ENCODE results near the gene ABHD6.
"Not testable (repeated sequence)": the region's sequence is repeated elsewhere in the genome, so short reads cannot be mapped to it uniquely, and the experiment has no call there.

The ABHD6 gene

GRCh38 chr3:58285334-58285733 is 47.7 kb downstream of the ABHD6 start:
- DNase-seq: no peak

DNA sequence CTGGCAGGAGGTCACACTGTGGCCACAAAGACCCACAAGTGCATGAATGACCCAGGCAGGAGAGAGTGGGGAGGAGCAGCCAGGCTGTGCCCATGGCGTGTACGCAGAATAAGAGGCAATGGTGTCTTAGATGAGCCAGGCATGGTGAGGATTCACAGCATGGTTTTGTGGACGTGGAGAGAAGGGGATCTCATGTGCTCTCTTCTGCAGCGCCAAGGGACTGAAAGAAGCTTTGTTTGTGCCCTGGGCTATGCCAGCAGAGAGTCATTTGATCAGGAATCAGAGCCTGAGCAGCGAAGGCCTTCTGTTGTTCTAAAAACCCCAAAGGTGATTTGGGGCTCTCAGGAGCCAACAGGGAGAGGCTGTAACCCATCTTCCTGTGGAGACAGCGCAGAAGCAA is 49.8 kb downstream of the ABHD6 start:
- no peak for DNase-seq

DNA sequence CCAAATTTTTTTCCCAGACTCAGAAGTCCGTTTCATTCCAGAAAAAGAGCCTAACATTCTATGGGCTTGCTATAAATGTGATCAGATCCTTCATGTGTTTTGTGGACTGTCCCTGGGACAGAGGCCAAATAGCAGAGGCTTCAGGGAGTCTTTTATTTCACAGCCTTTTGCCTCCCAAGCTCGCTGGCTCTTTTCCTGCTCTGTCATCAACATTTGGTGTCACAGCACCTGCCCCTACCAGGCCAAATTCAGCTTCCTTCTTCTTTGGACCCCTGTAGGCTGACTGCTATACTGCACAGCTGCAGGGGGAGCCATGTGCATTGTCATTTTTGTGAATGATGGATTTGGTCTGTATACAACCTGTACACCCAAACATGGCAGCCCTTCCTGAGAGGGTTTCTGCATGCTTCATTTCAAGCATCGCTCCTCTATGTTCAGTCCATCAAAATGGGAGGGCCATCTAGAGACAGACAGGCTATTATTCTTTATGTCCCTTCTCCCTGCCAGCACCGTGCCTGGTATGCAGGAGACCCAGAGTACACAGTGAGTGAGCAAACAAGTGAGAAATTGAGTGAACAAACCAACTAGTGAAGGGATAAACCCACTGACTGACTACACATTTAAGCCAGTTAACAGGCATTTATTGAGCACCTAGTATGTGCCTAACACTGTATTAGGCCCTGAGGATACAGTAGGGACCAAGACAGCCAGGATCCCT is 50.6 kb downstream of the ABHD6 start:
- DNase-seq: no peak

GRCh38 chr3:58288964-58289613 is 51.5 kb downstream of the ABHD6 start:
- DNase-seq: not testable (repeated sequence)

- not testable (repeated sequence) for DNase-seq
Observed at GRCh38 chr3:58290446-58290845, 52.9 kb downstream of the ABHD6 start.

DNA sequence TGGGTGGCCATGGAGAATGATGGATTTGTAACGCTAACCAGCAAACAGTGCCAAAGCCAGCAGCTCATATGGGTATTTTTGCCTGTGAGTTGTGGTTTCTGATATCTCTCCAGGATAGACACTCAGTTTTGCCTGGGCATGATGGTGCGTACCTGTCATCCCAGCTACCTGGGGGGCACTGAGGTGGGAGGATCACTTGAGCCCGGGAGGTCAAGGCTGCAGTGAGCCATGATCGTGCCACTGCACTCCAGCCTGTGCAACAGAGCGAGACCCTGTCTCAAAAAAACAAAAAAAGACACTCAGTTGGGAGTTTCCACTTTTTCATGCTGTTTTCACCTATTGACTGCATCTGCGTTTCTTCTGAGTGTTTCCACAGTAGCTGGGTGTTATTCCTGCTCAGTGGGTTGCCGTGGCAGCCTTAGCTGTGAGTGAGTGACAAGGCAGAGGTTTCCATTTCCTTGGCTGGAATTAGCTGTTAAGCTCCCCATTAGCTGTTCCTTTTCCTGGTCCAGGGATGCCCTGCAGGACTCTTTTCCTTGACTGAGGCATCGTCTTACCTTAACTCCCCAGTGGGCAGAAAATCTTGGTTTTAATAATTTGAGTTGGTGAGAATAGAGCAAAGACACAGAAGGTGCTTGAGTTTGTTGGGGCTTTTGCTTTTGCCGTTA is 54.2 kb downstream of the ABHD6 start:
- no peak for DNase-seq

- no peak for DNase-seq
Observed at GRCh38 chr3:58292866-58293265, 55.3 kb downstream of the ABHD6 start.

GRCh38 chr3:58293516-58293915 is 55.9 kb downstream of the ABHD6 start:
- no peak for DNase-seq

GRCh38 chr3:58296269-58296668 is 58.7 kb downstream of the ABHD6 start:
- DNase-seq: no peak

GRCh38 chr3:58296843-58297242 is 59.3 kb downstream of the ABHD6 start:
- DNase-seq: no peak

DNA sequence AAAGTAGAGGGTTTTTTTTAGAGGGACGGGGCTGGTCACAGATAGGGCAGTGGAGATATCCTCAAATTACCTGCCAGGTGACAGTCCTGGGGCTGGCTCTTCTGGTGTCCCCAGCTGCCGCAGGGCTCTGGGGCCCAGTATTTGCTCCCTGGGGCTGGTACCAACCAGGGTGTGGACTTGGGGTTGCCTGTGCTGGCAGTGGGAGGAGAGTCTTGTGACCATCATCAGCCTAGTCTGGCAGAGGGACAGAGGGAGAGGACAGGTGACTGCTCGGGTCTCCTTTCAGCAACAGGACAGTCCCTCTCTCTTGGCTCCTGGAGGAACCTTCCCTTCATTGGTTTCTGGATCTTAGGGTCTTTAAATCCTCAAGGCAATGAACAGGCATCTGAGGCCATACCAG is 60.6 kb downstream of the ABHD6 start:
- no peak for DNase-seq

GRCh38 chr3:58299075-58299474 is 61.5 kb downstream of the ABHD6 start:
- no peak for DNase-seq

GRCh38 chr3:58299839-58300516 is 62.4 kb downstream of the ABHD6 start:
- DNase-seq: no peak

- peak; percentile 98 to 99 for DNase-seq
Observed at GRCh38 chr3:58305882-58306711, 68.5 kb downstream of the ABHD6 start, which contains the start of the genes HTD2 and RPP14. HTD2 (plus strand) TSS chr3:58306520; CDS start chr3:58317614, 11,094 bp downstream. RPP14 (plus strand) TSS chr3:58306245; CDS start chr3:58310330, 4,085 bp downstream.

- DNase-seq: peak; percentile 42 to 50
Observed at GRCh38 chr3:58307639-58308215, 70.1 kb downstream of the ABHD6 start.

DNA sequence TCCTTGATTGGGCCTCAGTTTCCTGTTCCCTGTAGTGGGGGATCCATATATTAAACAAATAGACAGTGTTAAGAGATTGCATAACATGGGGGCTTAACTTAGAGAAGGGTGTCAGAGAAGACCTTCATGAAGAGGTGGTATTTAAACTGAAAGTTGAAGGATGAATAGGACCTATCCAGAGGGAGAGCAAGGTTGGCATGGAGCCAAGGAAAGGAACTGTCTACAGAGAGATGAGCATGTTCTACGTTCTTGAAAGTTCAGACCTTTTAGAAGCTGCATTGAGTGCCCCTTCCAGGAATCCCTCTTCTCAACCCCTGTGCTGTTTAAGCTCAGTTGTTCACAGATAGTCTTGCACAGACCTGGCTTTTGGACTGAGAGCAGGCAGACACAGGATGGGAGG is 71.1 kb downstream of the ABHD6 start:
- DNase-seq: no peak

GRCh38 chr3:58317811-58318210 is 80.2 kb downstream of the ABHD6 start:
- no peak for DNase-seq

GRCh38 chr3:58321791-58322190 is 84.2 kb downstream of the ABHD6 start:
- DNase-seq: no peak

- no peak for DNase-seq
Observed at GRCh38 chr3:58322793-58323192, 85.2 kb downstream of the ABHD6 start.

GRCh38 chr3:58323529-58324390 is 86.2 kb downstream of the ABHD6 start:
- DNase-seq: no peak
